ENCODE results near the gene PAF1. TPM values are rescaled to one million over a fixed set of nuclear protein-coding genes. Genes with fewer than 3 reads are reported as not detected.

Gene PAF1
- total RNA-seq, 1 experiment from 2014 or later, result 38.0 TPM

GRCh38 chr19:39398297-39398864 lies 7.5 kb upstream of the PAF1 start:
- H3K4ac ChIP-seq (ENCODE audit: low read depth, low read length), result no peak overlapping the region; the same call in 1 of the 2 replicates
- H2BK12ac ChIP-seq (ENCODE audit: insufficient read length, low read depth, low read length), result no peak overlapping the region
- peaks cover 7% of the 10 kb centered on the region for H3K23me2 ChIP-seq (ENCODE audit: insufficient read length, low read depth, low read length, poor library complexity, severe bottlenecking)
- H2BK5ac ChIP-seq (ENCODE audit: insufficient read length, low read length), result no peak overlapping the region
- H3K36me3 Mint-ChIP-seq (ENCODE audit: insufficient read depth in 1 of 3, low read depth in 3 of 3), result peaks cover 17 to 31% (median 31%) of the 10 kb centered on the region in 3 experiments; a peak in 6 of 7 replicates
- H3T11ph ChIP-seq (ENCODE audit: low read length), result no peak overlapping the region
- peaks cover 4% of the 10 kb centered on the region; the same call in 1 of the 2 replicates for H3K4me1 ChIP-seq (ENCODE audit: insufficient read depth, low read length)
- no peak overlapping the region for H3K56ac ChIP-seq (ENCODE audit: insufficient read length, low read depth, low read length)
- no peak overlapping the region for H2BK15ac ChIP-seq (ENCODE audit: low read depth, low read length)
- no peak overlapping the region for H2AFZ ChIP-seq (ENCODE audit: low read length)
- H3K79me2 ChIP-seq (ENCODE audit: insufficient read depth, low read length), result no peaks in the 10 kb centered on the region
- no peaks in the 10 kb centered on the region; a peak in 2 of 5 replicates for H3K9me3 Mint-ChIP-seq
- H3K27me3 ChIP-seq (ENCODE audit: insufficient read depth, low read length), result no peaks in the 10 kb centered on the region
- DNase-seq, result no peak
- H3K9me3 ChIP-seq (ENCODE audit: control insufficient read depth, low read depth, low read length), result no peaks in the 10 kb centered on the region
- no peak overlapping the region for H3K23ac ChIP-seq (ENCODE audit: insufficient read length, low read depth, low read length)
- WGBS (ENCODE audit: extremely low coverage, insufficient read length, low lambda C conversion rate), result no CpG with 5 or more reads among the region's 11 CpGs
- no peak for TF ChIP-seq CTCF (conservative IDR thresholded peaks at IDR 0.05)
- no peak overlapping the region for H2AK5ac ChIP-seq (ENCODE audit: insufficient read length, low read length)
- H3K27me3 Mint-ChIP-seq (ENCODE audit: low read depth), result no peaks in the 10 kb centered on the region; the same call in 1 of the 2 replicates
- H3K4me2 ChIP-seq (ENCODE audit: insufficient read depth, insufficient read length, low read length), result no peak overlapping the region
- H2BK120ac ChIP-seq (ENCODE audit: low read depth, low read length, poor library complexity, severe bottlenecking), result no peak overlapping the region
- no peak overlapping the region for H3K14ac ChIP-seq (ENCODE audit: insufficient read depth, low read length)
- no peak overlapping the region for H3K18ac ChIP-seq (ENCODE audit: insufficient read length, low read depth, low read length)
- no peak overlapping the region; a peak in 1 of 5 replicates for H3K4me3 Mint-ChIP-seq
- no peak overlapping the region for H2BK20ac ChIP-seq (ENCODE audit: low read depth, low read length, poor library complexity, severe bottlenecking)
- no peak overlapping the region for H4K91ac ChIP-seq (ENCODE audit: insufficient read length, low read depth, low read length)
- no peak overlapping the region for H3K27ac ChIP-seq (ENCODE audit: insufficient read length, low read depth, low read length)
- H3K79me1 ChIP-seq (ENCODE audit: insufficient read depth, low read depth, low read length, poor library complexity, severe bottlenecking), result no peaks in the 10 kb centered on the region
- no peak overlapping the region for H4K8ac ChIP-seq (replicated peaks; ENCODE audit: insufficient read length, low read depth, low read length)
- no peaks in the 10 kb centered on the region for H4K20me1 ChIP-seq (ENCODE audit: control insufficient read depth, insufficient read depth, insufficient read length)
- H3K9ac ChIP-seq (ENCODE audit: extremely low read depth, insufficient read length, low read length), result no peak overlapping the region
- no peak overlapping the region for H4K5ac ChIP-seq (ENCODE audit: insufficient read length, low read depth, low read length)
- H3K27ac Mint-ChIP-seq, result no peak overlapping the region; a peak in 1 of 7 replicates
- H3K4me1 Mint-ChIP-seq, result peaks cover 22% of the 10 kb centered on the region in 2 experiments
